ENCODE measurements around the gene AP4S1.

The AP4S1 gene

GRCh38 chr14:31138301-31138700 is 112.9 kb downstream of the AP4S1 start:
- DNase-seq (ENCODE audit: insufficient read length, low spot score) (no peak), FAIRE-seq (no peak)
- TF ChIP-seq POLR2A (IDR thresholded peaks at IDR 0.05; ENCODE audit: low read depth, low read length): no peak
- no peak for TF ChIP-seq SPI1 (IDR thresholded peaks at IDR 0.05; ENCODE audit: low read depth, low read length)
- TF ChIP-seq POU2F2 (IDR thresholded peaks at IDR 0.05; ENCODE audit: low read depth, low read length): no peak
- TF ChIP-seq TAF1 (IDR thresholded peaks at IDR 0.05; ENCODE audit: low read depth, low read length): no peak
- no peak for TF ChIP-seq PAX5 (IDR thresholded peaks at IDR 0.05; ENCODE audit: insufficient read depth, low read length, severe bottlenecking)
- TF ChIP-seq POLR2AphosphoS5 (IDR thresholded peaks at IDR 0.05; ENCODE audit: low read depth, low read length): no peak

GRCh38 chr14:31139301-31139847 is 113.9 kb downstream of the AP4S1 start:
- no peak for FAIRE-seq
- TF ChIP-seq POU2F2 (IDR thresholded peaks at IDR 0.05; ENCODE audit: low read depth, low read length) (no peak), POLR2AphosphoS5 (IDR thresholded peaks at IDR 0.05; ENCODE audit: low read depth, low read length) (no peak), SPI1 (IDR thresholded peaks at IDR 0.05; ENCODE audit: low read depth, low read length) (no peak), TAF1 (IDR thresholded peaks at IDR 0.05; ENCODE audit: low read depth, low read length) (no peak), PAX5 (IDR thresholded peaks at IDR 0.05; ENCODE audit: insufficient read depth, low read length, severe bottlenecking) (no peak)
- DNase-seq (ENCODE audit: insufficient read length, low spot score): no peak

GRCh38 chr14:31142455-31143087 is 117.1 kb downstream of the AP4S1 start:
- no peak for TF ChIP-seq SPI1 (IDR thresholded peaks at IDR 0.05; ENCODE audit: low read depth, low read length)
- no peak for TF ChIP-seq PAX5 (IDR thresholded peaks at IDR 0.05; ENCODE audit: insufficient read depth, low read length, severe bottlenecking)
- no peak for TF ChIP-seq POLR2A (IDR thresholded peaks at IDR 0.05; ENCODE audit: low read depth, low read length)
- TF ChIP-seq TAF1 (IDR thresholded peaks at IDR 0.05; ENCODE audit: low read depth, low read length): no peak
- no peak for TF ChIP-seq POU2F2 (IDR thresholded peaks at IDR 0.05; ENCODE audit: low read depth, low read length)
- TF ChIP-seq POLR2AphosphoS5 (IDR thresholded peaks at IDR 0.05; ENCODE audit: low read depth, low read length): no peak
- DNase-seq (ENCODE audit: insufficient read length, low spot score) (no peak), FAIRE-seq (peak; percentile 9)
